Activated CD4-positive, CD25-positive, alpha-beta regulatory T cell treated with anti-CD3 and anti-CD28 coated beads, Interleukin-2, amount 50 U/mL, for 72 hours (primary cell): Measurements from ENCODE around the gene ECHDC3.
A peak's percentile ranks its signal among the peaks of the same experiment; 100 is the strongest.
"Not testable (repeated sequence)": the region's sequence is repeated elsewhere in the genome, so short reads cannot be mapped to it uniquely, and the experiment has no call there.

Source experiments
- DNase-seq: peaks from one replicate; pipeline ENCODE4 v3.0.0; 2021

The ECHDC3 gene

DNA sequence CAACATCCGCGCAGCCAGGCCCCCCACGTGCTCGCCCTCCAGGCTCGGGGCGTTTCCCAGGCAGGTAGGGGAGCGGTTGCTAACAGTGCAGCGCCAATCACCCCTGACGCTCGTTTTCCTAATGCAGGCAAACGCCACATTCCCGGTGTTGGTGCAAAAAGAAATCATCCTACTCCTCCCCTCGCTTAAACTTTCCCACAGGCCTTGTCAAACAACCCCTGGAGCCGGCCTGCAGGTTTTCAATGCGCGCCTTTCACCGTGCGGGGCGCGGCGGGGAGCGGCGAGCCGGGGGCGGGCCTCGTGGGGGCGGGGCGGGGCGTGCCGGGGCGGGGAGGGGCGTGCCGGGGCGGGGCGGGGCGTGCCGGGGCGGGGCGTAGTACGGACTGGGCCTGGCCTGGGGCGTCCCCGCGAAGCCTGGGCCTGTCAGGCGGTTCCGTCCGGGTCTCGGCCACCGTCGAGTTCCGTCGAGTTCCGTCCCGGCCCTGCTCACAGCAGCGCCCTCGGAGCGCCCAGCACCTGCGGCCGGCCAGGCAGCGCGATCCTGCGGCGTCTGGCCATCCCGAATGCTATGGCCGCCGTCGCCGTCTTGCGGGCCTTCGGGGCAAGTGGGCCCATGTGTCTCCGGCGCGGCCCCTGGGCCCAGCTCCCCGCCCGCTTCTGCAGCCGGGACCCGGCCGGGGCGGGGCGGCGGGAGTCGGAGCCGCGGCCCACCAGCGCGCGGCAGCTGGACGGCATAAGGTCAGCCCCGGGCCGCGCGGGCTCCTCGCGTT is at the start of gene ECHDC3:
TSS of gene ECHDC3 (plus strand) at position 374 of the 770 bp plus-strand sequence. CDS start at position 569, 195 bp downstream.
- peak; percentile 63 for DNase-seq

GRCh38 chr10:11693376-11693775 is 48.8 kb upstream of the ECHDC3 start:
- no peak for DNase-seq

DNA sequence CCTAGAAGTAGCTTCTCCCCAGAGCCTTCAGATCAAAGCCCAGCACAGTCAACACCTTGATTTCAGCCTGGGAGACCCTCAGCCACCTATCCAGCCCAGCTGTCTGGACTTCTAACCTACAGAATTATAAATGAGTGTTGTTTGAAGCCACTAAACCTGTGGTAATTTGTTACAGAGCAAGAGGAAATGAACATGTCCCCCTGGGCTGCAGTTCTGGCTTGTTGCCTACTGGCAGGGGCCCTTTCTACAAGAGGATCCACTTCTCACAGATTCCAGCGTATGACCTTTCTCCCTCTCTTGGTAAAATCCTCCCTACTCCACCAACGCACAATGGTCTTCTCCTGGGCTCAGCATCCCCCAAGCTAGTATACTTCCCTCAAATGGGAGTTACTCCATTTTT is 46.4 kb upstream of the ECHDC3 start:
- DNase-seq, result no peak

DNA sequence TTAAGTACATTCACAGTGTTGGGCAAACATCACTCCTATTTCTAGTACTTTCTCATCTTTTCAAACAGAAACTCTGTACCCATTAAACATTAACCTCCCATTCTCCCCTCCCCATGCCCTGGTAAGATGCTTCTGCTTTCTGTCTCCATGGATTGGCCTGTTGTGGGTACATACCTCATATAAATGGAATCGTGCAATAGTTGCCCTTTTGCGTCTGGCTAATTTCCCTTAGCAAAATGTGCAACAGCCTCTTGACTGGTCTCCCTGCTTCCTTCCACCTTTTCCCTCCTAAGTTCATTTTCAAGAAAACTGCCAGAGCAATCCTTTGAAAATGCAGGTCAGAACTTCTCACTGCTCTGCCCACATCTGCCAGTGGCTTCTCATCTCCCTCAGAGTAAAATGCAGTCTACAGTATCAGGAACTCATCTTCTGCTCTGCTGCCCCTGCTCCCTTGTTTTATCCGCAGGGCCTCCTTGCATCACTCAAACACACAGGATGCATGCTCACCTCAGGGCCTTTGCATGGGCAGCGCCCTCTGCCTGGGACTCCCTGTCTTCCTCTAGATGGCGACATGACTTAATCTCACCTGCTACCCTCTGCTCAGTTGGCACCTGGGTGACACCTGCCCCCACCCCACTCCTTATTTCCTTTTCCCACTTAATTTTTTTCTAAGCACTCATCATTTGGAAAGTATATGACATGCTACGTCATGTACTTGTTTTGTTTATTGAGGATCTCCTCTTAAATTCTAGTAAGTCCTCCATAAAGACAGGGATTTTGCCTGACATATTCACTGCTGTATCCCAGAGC is 44.3 kb upstream of the ECHDC3 start:
- DNase-seq, result no peak

DNA sequence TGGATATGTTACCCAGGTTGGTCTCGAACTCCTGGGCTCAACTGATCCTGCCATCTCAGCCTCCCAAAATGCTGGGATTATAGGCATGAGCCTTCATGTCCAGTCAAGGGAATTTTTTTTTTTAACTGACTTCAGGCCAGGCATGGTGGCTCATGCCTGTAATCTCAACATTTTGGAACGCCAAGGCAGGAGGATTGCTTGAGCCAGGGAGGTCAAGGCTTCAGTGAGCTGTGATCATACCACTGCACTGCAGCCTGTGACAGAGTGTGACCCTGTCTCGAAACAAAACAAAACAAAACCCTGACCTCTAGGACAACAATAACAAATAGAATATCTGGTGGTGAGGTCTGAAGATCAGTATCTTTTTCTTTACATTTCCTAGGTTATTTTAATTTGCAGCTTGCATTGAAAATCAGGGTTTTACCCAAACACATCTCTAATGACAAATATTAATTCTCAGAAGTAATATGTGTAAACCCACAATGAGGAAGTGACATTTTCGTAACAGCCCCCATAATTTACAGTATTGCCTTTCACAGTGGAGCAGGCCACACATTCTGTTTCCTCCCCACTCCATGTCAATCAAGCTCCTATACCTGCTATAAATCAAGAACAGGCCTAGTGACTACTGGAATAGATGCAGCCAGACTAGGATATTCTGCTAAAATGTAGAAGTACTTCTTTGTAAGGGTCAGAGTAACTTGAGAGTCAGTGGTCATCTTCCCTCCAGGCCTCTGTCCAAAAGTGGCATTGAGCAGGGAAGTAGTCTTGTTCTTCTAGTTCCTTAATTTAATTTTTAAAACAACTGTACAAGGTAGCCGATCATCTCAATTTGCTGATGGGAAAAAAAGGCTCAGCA is 43.3 kb upstream of the ECHDC3 start:
- no peak for DNase-seq

DNA sequence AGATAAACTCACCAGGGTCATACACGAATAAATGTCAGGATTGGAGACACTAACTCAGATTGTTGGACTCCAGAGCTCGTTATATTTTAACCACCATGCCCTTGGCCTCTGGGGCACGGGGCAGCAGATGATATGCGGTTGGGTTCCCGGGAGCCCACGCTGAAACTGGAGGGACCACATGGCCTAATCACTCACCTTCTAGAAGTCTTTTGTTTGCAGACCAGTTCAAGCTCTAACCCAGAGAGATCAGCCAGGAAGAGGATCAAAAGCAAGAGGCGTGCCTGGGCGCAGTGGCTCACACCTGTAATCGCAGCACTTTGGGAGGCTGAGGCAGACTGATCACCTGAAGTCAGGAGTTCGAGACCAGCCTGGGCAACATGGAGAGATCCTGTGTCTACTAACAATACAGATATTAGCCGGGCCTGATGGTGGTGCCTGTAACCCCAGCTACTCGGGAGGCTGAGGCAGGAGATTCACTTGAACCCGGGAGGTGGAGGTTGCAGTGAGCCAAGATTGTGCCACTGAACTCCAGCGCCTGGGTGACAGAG is 42.6 kb upstream of the ECHDC3 start:
- no peak for DNase-seq

GRCh38 chr10:11700539-11700938 is 41.6 kb upstream of the ECHDC3 start:
- no peak for DNase-seq

GRCh38 chr10:11701451-11702095 is 40.6 kb upstream of the ECHDC3 start:
- DNase-seq, result no peak

DNA sequence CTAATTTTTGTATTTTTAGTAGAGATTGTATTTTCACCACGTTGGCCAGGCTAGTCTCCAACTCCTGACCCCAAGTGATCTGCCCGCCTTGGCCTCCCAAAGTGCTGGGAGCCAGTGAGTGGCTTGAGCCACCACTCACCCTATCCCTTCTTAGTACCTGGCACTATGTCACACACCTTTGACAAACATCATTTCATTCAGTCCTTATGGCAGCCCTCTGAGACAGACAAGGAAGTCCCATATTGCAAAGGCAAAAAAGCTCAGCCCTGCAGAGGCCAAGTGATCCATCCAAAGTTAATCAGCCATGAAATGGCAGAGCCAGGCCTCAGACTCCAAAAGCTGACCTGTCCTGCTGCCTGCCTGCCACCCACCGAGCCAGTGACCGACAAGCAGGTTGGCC is 39.9 kb upstream of the ECHDC3 start:
- no peak for DNase-seq

DNA sequence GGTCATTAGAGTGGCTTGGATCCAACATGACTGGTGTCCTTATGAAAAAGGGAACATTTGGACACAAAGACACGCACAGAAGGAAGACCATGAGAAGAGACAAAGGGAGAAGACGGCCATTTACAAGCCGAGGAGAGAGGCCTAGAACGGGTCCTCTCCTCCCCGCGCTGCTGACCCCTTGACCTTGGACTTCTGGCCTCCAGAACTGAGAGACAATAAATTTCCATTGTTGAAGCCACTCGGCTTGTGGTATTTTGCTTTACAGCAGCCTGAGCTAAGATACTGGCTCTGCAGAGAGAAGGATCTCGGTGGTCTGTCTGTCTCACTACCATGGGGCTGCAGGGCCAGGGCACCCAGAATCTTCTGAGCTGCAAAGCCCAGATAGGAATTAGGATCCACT is 38.1 kb upstream of the ECHDC3 start:
- no peak for DNase-seq

DNA sequence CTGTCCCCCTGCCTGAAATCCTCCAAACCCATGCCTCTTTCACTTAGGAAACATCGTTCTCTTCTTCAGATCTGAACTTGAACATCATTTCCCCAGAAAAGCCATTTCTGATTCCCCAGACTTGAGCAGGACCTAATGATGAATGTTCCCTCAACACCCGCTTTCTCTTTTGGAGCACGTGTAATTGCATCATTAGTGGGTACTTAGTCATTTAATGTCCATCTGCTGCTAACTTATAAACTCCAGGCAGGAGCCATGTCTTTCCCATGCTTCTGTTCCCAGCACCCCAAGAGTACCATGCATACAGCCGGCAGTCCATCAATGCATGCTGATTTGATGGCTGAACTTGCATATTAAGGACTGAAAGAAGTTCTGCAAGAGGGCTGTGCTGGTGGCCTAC is 36.5 kb upstream of the ECHDC3 start:
- DNase-seq, result no peak

DNA sequence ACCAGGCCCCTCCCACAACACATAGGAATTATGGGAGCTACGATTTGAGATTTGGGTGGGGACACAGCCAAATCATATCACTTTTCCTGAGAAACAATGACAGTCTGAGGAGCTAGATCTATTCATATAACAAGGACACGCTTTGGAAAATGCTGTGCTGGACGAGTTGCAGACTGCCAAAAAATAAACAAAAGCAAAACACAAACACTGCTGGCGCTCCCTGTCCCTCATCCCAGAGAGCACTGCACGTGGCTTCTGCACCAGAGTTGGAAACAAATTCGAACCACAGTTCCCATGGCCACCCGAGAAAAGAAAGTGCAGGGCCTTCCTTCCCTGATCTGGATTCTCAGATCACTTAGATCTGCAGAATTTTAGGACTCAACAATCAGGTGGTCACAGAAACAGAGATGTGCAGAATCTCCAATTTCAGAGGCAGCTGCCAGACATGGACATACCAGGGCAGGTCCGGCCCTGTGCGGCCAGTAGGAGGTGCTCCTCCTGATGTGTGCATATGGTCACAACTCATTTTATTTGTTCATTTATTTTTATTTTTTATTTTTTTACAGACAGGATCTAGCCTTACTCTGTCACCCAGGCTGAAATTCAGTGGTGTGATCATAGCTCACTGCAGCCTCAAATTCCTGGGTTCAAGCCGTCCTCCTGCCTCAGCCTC is 35.2 kb upstream of the ECHDC3 start:
- DNase-seq, result no peak

DNA sequence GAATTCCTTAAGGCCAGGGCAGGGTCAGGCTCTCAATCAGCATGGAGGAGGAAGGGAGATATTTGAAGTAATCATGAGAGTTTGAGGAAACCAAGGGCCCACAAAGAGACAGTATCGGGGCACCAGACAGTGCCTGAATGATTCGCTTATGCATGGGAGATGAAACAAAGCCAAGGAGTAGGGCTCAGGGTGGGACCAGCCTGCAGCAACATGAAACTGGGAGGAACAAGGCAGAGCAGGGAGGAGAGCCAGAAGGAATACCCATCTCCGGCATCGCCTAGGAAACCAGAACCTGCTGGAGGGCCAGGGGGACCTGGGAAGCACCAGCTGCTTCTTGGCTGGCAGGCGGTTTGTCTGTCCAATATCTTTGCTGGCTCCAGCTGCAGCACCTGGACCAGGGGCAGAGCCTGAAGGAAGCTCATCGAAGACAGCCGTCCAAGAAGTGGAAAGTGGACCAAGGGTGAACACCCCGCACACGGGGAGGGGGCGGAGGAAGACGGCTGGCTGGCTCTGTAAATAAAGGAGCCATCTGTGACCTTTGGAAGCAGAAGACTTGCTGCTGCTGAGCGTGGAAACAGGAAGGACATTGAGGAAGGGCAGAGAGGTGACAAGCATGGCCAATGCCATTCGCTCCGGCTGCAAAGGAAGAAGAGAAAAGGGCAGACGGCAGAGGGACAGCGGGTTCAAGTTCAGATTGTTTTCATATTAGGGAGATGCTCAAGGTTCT is 34.4 kb upstream of the ECHDC3 start:
- no peak for DNase-seq

DNA sequence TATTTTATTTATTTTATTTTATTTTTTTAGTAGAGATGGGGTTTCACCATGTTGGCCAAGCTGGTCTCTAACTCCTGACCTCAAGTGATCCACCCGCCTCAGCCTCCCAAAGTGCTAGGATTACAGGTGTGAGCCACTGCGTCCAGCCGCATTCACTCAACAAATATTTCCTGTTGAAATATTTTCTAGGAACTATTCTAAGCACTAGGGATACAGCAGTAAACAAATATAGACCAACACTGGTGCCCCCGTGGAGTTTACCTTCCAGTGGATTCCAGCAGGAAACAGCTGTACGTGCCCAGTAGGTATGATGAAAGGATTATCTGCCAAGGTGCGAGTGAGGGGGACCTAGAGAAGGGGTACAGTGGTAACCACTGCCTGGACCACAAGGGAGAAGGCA is 33.4 kb upstream of the ECHDC3 start:
- DNase-seq, result not testable (repeated sequence)

DNA sequence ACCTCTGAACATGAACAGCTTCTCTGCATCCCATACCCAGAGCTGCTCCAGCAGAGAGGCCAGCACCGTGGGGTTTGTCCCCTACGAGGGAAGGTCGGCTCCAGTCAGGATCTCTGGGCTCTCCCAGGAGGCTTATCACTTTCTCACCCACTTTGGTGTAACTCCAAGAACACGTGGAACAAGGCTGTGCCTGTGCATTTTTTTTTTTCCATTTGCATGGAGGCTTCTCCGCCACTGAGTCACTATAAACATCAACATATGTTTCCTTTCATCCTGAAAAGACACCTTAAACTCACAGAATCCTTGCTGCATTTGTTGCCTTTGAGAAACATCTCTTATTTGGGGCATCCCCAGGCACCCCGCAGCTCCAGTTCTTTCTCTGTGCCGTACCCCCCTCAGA is 29.4 kb upstream of the ECHDC3 start:
- no peak for DNase-seq

DNA sequence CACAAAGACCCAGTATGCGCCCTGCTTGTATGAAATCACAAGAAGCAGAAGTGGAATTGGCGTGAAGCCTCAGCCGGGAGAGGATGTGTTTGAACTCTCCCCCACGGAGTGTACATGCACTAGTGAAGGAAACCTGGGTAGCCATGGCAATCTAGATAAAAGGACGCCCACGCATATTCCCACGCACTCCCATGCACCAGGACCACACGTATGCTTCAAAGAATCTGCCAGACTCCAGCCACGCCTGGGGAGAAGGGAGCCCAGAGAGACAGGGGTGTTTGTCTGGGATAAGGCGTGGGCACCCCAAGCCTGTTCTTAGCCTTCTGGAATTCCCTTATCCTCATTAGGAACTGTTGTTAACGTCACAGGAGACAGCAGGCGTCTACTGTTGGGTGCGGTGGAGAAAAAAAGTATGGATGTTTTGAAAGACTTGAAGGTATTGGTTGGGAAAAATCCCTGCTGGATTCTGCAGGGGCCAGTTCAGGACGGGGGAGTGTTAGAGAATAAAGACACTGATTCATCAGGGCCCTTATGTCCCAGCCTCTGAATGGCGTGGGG is 28.9 kb upstream of the ECHDC3 start:
- no peak for DNase-seq

- DNase-seq, result no peak
These were observed 28.2 kb upstream of the ECHDC3 start for GRCh38 chr10:11713963-11714362.

DNA sequence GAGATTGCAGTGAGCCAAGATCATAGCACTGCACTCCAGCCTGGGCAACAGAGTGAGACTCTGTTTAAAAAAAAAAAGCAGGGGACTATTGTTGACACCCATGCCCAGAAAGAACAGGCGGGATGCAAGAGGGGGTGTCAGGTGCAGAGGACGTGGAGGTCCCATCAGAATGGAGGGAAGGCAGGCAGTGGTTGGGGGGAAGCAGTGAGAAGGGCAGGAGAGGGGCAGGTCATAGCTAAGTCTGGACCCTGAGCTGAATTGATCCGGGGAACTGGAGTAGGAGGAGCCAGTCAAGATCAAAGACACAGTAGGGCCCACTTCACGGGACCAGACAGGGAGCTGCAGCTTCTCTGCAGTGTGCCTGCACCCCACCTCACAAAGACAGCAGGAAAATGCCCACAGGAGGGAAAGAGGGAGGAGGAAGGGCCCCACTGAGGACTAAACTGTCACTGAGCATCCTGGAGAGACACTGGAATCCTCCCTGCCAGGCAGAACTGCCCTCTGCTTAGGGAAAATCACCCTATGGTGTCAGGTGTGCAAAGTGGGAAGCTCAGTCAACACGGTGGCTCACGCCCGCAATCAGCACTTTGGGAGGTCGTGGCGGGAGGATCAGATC is 27.3 kb upstream of the ECHDC3 start:
- DNase-seq, result no peak

DNA sequence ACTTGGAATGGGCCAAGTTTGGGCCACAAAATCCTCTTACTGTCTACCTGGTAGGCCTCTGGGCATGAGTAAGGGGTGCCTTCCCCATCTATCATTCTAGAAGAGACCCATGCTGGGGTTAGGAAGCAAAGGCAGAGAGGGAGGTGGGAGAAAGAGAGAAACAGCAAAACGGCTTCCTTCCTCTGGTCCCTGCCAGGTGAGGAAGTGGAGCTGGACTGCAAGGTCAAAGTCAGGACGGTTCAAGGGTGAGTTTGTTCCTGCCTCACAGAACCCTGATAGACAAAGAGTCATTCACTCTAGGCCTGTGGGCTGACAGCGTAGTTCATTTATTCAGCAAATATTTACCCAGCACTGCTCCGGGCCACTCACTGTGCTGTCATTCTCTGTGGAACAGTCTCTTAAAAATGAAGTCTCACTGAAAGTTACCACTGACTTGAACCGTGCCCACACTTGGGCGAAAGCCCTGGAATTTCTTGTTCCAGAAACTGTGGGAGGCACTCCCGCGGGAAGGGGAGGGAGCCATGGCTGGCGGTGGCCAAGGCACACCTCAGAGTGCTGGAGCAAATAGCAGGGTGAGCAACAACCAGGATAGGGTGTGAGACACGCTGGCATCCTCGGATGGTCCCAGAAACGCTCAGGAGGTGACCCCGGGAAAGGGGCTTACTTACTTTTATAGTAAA is 26.2 kb upstream of the ECHDC3 start:
- no peak for DNase-seq

- no peak for DNase-seq
These were observed 25.5 kb upstream of the ECHDC3 start for GRCh38 chr10:11716686-11717085.
